ENCODE data around the gene ZDHHC24.
"Not testable (repeated sequence)": the region's sequence is repeated elsewhere in the genome, so short reads cannot be mapped to it uniquely, and the experiment has no call there.

GRCh38 chr11:66544952-66545351 is 896 bp downstream of the ZDHHC24 start:
- not testable (repeated sequence) for TF ChIP-seq POLR2A (IDR thresholded peaks at IDR 0.05; ENCODE audit: low read length); GATA1 (IDR thresholded peaks at IDR 0.05; ENCODE audit: low read depth, low read length)

All from erythroblast (primary cell).